D721Med (cell line): ENCODE results near the gene APC2.
"Not testable (repeated sequence)": the region's sequence is repeated elsewhere in the genome, so short reads cannot be mapped to it uniquely, and the experiment has no call there.

Experiments used
- DNase-seq: peaks from one replicate; pipeline ENCODE4 v3.0.0; 2011; ENCODE audit warnings: low spot score; ENCODE audit not compliant: insufficient read length
- FAIRE-seq: peaks from 2 replicates; lab custom pipeline; 2011; peaks lifted over from hg19 to GRCh38; lab: Jason Lieb, UNC
- CTCF ChIP-seq: IDR thresholded peaks from 2 replicates; pipeline ENCODE4 v1.5.1; 2012; ENCODE audit warnings: mild to moderate bottlenecking, control low read depth; ENCODE audit not compliant: insufficient read depth; ENCODE audit errors: missing control alignments

Gene APC2

GRCh38 chr19:1418496-1418775 lies 31.5 kb upstream of the APC2 start:
- FAIRE-seq (no peak), DNase-seq (no peak)

GRCh38 chr19:1418951-1419738 lies 30.8 kb upstream of the APC2 start:
- DNase-seq, result no peak
- FAIRE-seq, result no peak
- no peak for TF ChIP-seq CTCF

More at GRCh38 chr19:1418496-1418775, 31.5 kb upstream of the APC2 start:
- TF ChIP-seq CTCF, result no peak

GRCh38 chr19:1420085-1420484 lies 29.8 kb upstream of the APC2 start:
- not testable (repeated sequence) for FAIRE-seq, DNase-seq

- no peak for FAIRE-seq
- TF ChIP-seq CTCF, result no peak
- DNase-seq, result no peak
Observed at GRCh38 chr19:1420590-1420989, 29.3 kb upstream of the APC2 start.

GRCh38 chr19:1421218-1421957 lies 28.5 kb upstream of the APC2 start:
- FAIRE-seq, result no peak
- TF ChIP-seq CTCF, result no peak
- DNase-seq, result no peak

- TF ChIP-seq CTCF, result no peak
- no peak for FAIRE-seq
- DNase-seq, result no peak
Observed at GRCh38 chr19:1421958-1422305, 28.0 kb upstream of the APC2 start.

- no peak for FAIRE-seq
- no peak for DNase-seq
- TF ChIP-seq CTCF, result no peak
Observed at GRCh38 chr19:1422360-1422759, 27.6 kb upstream of the APC2 start.
